Spleen (tissue), 7 donors: Measurements from ENCODE around the gene KRTAP5-3.

Source experiments
- POLR2AphosphoS5 ChIP-seq, 3 donors: sonication (generic); formaldehyde crosslinking; IDR thresholded peaks; one replicate each; pipeline ENCODE4 v1.5.1; 2017; ENCODE audit warnings: antibody characterized with exemption in 3 of 3
- TF ChIP-seq, protein P1 (sequence below), 11 experiments: fragments of 200-600 bp in 7 of 11; fragments of 450-650 bp in 4 of 11; sonication (generic) in 4 of 11; IDR thresholded peaks in 8 of 11; conservative IDR thresholded peaks in 3 of 11; 1 replicate in 7 of 11; 2 replicates in 4 of 11; pipeline versions ENCODE4 v1.4.0 to v1.8.0; 2016 to 2021; ENCODE audit warnings: antibody characterized with exemption in 11 of 11, inconsistent platforms in 4 of 11, mild to moderate bottlenecking in 1 of 11
- donor health status: DM: no; HTN: no; CAD: no; lungs with moderate emphysema.
- donor health status: DM: no; HTN: no; CAD: no.
- donor health status: DM: no; HTN: no; CAD: no.

DNA sequence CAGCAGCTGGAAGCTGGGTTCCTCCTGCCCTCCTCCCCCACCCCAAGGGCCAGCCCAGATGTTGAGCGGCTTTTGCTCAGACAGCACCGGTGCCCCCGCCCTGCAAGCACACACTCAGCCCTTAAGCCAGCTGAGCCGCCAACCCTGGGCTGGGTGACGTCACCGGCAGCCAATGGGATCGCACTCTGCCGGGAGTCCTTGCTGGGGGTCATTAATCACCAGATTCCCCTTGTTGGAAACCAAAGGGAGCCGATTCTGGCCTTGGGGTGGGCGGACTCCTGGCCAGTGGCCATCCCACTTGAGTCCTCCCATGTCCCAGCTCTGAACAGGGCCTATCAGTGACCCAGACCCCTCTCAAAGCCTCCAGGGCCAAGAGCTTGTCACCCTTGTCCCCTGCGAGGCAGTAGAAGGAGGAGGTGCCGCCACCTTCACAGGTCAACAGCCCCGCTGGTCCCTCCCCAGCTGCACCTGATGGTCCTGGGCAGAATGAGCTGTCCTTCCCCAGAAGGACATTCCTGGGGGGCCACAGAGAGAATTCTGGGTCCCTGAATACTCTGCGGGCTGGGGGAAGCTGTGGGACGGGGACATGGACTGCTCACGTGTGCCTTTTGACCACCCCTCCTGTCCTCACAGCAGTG is 43.6 kb downstream of the KRTAP5-3 start:
- TF ChIP-seq, protein P1, sequence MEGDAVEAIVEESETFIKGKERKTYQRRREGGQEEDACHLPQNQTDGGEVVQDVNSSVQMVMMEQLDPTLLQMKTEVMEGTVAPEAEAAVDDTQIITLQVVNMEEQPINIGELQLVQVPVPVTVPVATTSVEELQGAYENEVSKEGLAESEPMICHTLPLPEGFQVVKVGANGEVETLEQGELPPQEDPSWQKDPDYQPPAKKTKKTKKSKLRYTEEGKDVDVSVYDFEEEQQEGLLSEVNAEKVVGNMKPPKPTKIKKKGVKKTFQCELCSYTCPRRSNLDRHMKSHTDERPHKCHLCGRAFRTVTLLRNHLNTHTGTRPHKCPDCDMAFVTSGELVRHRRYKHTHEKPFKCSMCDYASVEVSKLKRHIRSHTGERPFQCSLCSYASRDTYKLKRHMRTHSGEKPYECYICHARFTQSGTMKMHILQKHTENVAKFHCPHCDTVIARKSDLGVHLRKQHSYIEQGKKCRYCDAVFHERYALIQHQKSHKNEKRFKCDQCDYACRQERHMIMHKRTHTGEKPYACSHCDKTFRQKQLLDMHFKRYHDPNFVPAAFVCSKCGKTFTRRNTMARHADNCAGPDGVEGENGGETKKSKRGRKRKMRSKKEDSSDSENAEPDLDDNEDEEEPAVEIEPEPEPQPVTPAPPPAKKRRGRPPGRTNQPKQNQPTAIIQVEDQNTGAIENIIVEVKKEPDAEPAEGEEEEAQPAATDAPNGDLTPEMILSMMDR (IDR thresholded peaks at IDR 0.05 in 8 of 11, conservative IDR thresholded peaks at IDR 0.05 in 3 of 11) = no peak
- TF ChIP-seq POLR2AphosphoS5 (IDR thresholded peaks at IDR 0.05) = peak; percentile 35 to 72 (median 70)
